HepG2 (cell line): ENCODE data around the gene MRPL38. TPM values are rescaled to one million over a fixed set of nuclear protein-coding genes. Genes with fewer than 3 reads are reported as not detected.
A peak's percentile ranks its signal among the peaks of the same experiment; 100 is the strongest.

ENCODE experiments used
- AGO2 ChIP-seq: fragments of 200-400 bp; formaldehyde crosslinking; optimal IDR thresholded peaks from 2 replicates; pipeline ENCODE3; 2017; ENCODE audit warnings: mild to moderate bottlenecking, low read depth, low read length, moderate library complexity
- ARNTL ChIP-seq: sonication (generic); formaldehyde crosslinking; IDR thresholded peaks from 2 replicates; pipeline ENCODE4 v1.4.0; 2020; ENCODE audit warnings: mild to moderate bottlenecking, missing genetic modification reagents
- DMAP1 ChIP-seq: IDR thresholded peaks from 2 replicates; pipeline ENCODE4 v1.6.1; 2016
- FOXA3 ChIP-seq: IDR thresholded peaks from 2 replicates; pipeline ENCODE4 v1.6.1; 2016; ENCODE audit warnings: missing genetic modification reagents, missing compliant biosample characterization
- HCFC1 ChIP-seq: fragments of 150-350 bp; IDR thresholded peaks from 2 replicates; pipeline ENCODE4 v1.6.1; 2014; ENCODE audit warnings: low read depth, low read length
- HNRNPK ChIP-seq: fragments of 200-400 bp; formaldehyde crosslinking; IDR thresholded peaks from 2 replicates; pipeline ENCODE4 v1.6.1; 2018; ENCODE audit warnings: low read length, low read depth, moderate library complexity, mild to moderate bottlenecking; ENCODE audit not compliant: poor library complexity, severe bottlenecking
- KDM6A ChIP-seq: IDR thresholded peaks from 2 replicates; pipeline ENCODE4 v1.6.1; 2016; ENCODE audit warnings: low read depth
- KLF16 ChIP-seq, 2 experiments: sonication (generic) in 1 of 2; formaldehyde crosslinking in 1 of 2; IDR thresholded peaks; 2 replicates each; pipeline versions ENCODE4 v1.6.1 to v1.8.0; 2016 to 2023; ENCODE audit warnings: missing genetic modification reagents in 2 of 2, missing compliant biosample characterization in 1 of 2
- MBNL3 ChIP-seq: fragments of 250-450 bp; sonication (Bioruptor Pico); conservative IDR thresholded peaks from 2 replicates; pipeline ENCODE4 v1.8.0; 2022; ENCODE audit warnings: mild to moderate bottlenecking, inconsistent platforms
- PITX1 ChIP-seq: sonication (generic); formaldehyde crosslinking; IDR thresholded peaks from 2 replicates; pipeline ENCODE4 v1.5.1; 2020; ENCODE audit warnings: mild to moderate bottlenecking, missing genetic modification reagents
- PRPF4 ChIP-seq: fragments of 200-400 bp; formaldehyde crosslinking; IDR thresholded peaks from 2 replicates; pipeline ENCODE4 v1.6.1; 2016; ENCODE audit warnings: low read length, low read depth; ENCODE audit not compliant: poor library complexity, severe bottlenecking
- RAD21 ChIP-seq: fragments of 450-650 bp; formaldehyde crosslinking; IDR thresholded peaks from 2 replicates; pipeline ENCODE4 v1.5.0; 2020; ENCODE audit warnings: mild to moderate bottlenecking
- SIN3A ChIP-seq: IDR thresholded peaks from 2 replicates; pipeline ENCODE4 v1.6.1; 2011; ENCODE audit warnings: low read depth, mild to moderate bottlenecking, control low read depth, low read length, borderline replicate concordance
- ZNF160 ChIP-seq: sonication (generic); formaldehyde crosslinking; IDR thresholded peaks from 2 replicates; pipeline ENCODE4 v1.8.0; 2022; ENCODE audit warnings: mild to moderate bottlenecking, inconsistent platforms, missing genetic modification reagents
- ZNF432 ChIP-seq: sonication (generic); formaldehyde crosslinking; IDR thresholded peaks from 2 replicates; pipeline ENCODE4 v1.5.0; 2020; ENCODE audit warnings: missing genetic modification reagents, mild to moderate bottlenecking, borderline replicate concordance
- ZNF672 ChIP-seq: sonication (generic); formaldehyde crosslinking; IDR thresholded peaks from 2 replicates; pipeline ENCODE4 v1.8.1; 2022; ENCODE audit warnings: missing genetic modification reagents
- ZNF678 ChIP-seq: sonication (generic); formaldehyde crosslinking; IDR thresholded peaks from 2 replicates; pipeline ENCODE4 v1.4.0; 2020; ENCODE audit warnings: mild to moderate bottlenecking, missing genetic modification reagents
- ZSCAN29 ChIP-seq: sonication (generic); formaldehyde crosslinking; conservative IDR thresholded peaks from 2 replicates; pipeline ENCODE4 v1.4.0; 2020; ENCODE audit warnings: mild to moderate bottlenecking, missing genetic modification reagents
- polyA plus RNA-seq, 8 experiments: library from polyadenylated mRNA; depleted of rRNA in 3 of 8; stranded (reverse) in 7 of 8; unstranded in 1 of 8; fragments of >200 nt; fragmentation: Illumina TruSeq in 4 of 8; extraction: Trizol in 4 of 8; gene quantifications; 2 replicates each; pipeline versions ENCODE4 v1.2.1 to v1.2.3, GENCODE V29; 2011 to 2016; ENCODE audit warnings: low read depth in 4 of 8, missing spikeins in 1 of 8, mixed read lengths in 1 of 8; ENCODE audit not compliant: insufficient read depth in 1 of 8
- total RNA-seq, 5 experiments: library from RNA; depleted of rRNA; stranded (reverse); fragments of >200 nt; fragmentation: Illumina TruSeq; extraction: Trizol; gene quantifications; 2 replicates each; pipeline ENCODE4 v1.2.3, GENCODE V29; 2016; ENCODE audit warnings: low read depth in 1 of 5
- TF ChIP-seq, protein P1 (sequence below): sonication (generic); formaldehyde crosslinking; conservative IDR thresholded peaks from 2 replicates; pipeline ENCODE4 v1.4.0; 2020; ENCODE audit warnings: missing genetic modification reagents
- TF ChIP-seq, protein P2 (sequence below): sonication (generic); formaldehyde crosslinking; IDR thresholded peaks from 2 replicates; pipeline ENCODE4 v1.4.0; 2020; ENCODE audit warnings: missing genetic modification reagents
- TF ChIP-seq, protein P3 (sequence below): sonication (generic); formaldehyde crosslinking; IDR thresholded peaks from 2 replicates; pipeline ENCODE4 v1.8.1; 2023; ENCODE audit warnings: mild to moderate bottlenecking, missing genetic modification reagents
- TF ChIP-seq, protein P4 (sequence below): sonication (generic); formaldehyde crosslinking; IDR thresholded peaks from 2 replicates; pipeline ENCODE4 v1.8.1; 2023; ENCODE audit warnings: missing genetic modification reagents, mild to moderate bottlenecking, borderline replicate concordance
- TF ChIP-seq, protein P5 (sequence below): sonication (generic); formaldehyde crosslinking; IDR thresholded peaks from 2 replicates; pipeline ENCODE4 v1.5.0; 2020; ENCODE audit warnings: mild to moderate bottlenecking, missing genetic modification reagents

MRPL38 gene
- total and polyA plus RNA-seq, 2 of the 13 experiments (the other 11 are each of a cell fraction or from before 2014, with no cell fraction given), result 83.7 to 125 TPM

DNA sequence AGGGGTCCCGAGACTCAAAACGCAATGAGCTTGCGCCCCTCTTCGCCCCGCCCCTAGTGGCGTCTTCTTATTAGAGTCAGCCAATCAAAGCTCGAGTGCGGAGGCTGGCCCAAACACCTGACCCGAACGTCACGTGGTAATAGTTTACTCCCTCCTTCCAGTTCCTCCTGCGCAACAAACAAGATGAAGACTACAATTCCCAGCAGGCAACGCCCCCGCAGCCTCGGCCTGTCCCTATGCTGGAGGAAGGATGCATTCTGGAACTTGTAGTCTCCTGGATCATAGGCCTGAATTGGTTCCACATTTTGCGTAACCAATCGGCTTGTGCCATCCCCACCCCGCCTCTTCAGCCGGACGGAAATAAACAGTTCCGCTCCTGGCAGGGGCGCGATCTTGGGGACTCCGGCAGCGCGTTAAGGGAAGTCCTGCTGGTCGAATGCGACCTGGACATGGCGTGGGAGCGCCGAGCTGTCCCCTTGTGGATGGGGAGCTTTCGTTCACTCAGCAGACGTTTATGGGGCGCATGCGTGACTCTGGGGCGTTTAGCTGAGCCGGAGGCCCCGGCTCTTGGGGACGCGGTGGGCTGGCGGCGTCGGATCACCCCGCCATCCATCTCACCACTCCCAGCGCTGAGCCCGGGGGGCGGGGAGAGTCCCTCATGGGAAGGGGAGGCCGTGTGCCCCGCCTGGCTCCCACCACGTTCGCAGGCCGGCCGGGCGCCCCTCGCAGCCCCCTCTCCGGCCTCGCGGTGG lies 49.2 kb downstream of the MRPL38 start, which contains the start of gene WBP2 (continued):
- TF ChIP-seq, protein P1, sequence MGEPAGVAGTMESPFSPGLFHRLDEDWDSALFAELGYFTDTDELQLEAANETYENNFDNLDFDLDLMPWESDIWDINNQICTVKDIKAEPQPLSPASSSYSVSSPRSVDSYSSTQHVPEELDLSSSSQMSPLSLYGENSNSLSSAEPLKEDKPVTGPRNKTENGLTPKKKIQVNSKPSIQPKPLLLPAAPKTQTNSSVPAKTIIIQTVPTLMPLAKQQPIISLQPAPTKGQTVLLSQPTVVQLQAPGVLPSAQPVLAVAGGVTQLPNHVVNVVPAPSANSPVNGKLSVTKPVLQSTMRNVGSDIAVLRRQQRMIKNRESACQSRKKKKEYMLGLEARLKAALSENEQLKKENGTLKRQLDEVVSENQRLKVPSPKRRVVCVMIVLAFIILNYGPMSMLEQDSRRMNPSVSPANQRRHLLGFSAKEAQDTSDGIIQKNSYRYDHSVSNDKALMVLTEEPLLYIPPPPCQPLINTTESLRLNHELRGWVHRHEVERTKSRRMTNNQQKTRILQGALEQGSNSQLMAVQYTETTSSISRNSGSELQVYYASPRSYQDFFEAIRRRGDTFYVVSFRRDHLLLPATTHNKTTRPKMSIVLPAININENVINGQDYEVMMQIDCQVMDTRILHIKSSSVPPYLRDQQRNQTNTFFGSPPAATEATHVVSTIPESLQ (CRISPR knock-in tag), result 0 out of 2 replicates have a peak, but pooled peaks have one; percentile 43
- no peak for TF ChIP-seq KDM6A (CRISPR knock-in tag)
- no peak for TF ChIP-seq ZNF432 (CRISPR knock-in tag)
- peak; percentile 68 for TF ChIP-seq FOXA3
- peak; percentile 92 for TF ChIP-seq ZNF160 (CRISPR knock-in tag)
- TF ChIP-seq, protein P2, sequence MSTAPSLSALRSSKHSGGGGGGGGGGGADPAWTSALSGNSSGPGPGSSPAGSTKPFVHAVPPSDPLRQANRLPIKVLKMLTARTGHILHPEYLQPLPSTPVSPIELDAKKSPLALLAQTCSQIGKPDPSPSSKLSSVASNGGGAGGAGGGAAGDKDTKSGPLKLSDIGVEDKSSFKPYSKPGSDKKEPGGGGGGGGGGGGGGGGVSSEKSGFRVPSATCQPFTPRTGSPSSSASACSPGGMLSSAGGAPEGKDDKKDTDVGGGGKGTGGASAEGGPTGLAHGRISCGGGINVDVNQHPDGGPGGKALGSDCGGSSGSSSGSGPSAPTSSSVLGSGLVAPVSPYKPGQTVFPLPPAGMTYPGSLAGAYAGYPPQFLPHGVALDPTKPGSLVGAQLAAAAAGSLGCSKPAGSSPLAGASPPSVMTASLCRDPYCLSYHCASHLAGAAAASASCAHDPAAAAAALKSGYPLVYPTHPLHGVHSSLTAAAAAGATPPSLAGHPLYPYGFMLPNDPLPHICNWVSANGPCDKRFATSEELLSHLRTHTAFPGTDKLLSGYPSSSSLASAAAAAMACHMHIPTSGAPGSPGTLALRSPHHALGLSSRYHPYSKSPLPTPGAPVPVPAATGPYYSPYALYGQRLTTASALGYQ, result peak; percentile 69; the same call in 1 of the 2 replicates
- no peak; the same call in 1 of the 2 replicates for TF ChIP-seq PITX1 (CRISPR knock-in tag)
- TF ChIP-seq RAD21 (CRISPR knock-in tag), result peak; percentile 90
- peak; percentile 25 for TF ChIP-seq HNRNPK
- TF ChIP-seq, protein P3, sequence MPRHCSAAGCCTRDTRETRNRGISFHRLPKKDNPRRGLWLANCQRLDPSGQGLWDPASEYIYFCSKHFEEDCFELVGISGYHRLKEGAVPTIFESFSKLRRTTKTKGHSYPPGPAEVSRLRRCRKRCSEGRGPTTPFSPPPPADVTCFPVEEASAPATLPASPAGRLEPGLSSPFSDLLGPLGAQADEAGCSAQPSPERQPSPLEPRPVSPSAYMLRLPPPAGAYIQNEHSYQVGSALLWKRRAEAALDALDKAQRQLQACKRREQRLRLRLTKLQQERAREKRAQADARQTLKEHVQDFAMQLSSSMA (CRISPR knock-in tag), result no peak
- TF ChIP-seq SIN3A, result peak; percentile 91
- TF ChIP-seq ARNTL (CRISPR knock-in tag), result peak; percentile 94; the same call in 1 of the 2 replicates
- TF ChIP-seq, protein P4, sequence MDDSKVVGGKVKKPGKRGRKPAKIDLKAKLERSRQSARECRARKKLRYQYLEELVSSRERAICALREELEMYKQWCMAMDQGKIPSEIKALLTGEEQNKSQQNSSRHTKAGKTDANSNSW (CRISPR knock-in tag), result no peak; the same call in 1 of the 2 replicates
- 0 out of 2 replicates have a peak, but pooled peaks have one; percentile 62 for TF ChIP-seq ZNF678 (CRISPR knock-in tag)
- no peak for TF ChIP-seq MBNL3
- TF ChIP-seq PRPF4, result no peak
- TF ChIP-seq DMAP1 (CRISPR knock-in tag), result peak; percentile 82; the same call in 1 of the 2 replicates
- TF ChIP-seq, protein P5, sequence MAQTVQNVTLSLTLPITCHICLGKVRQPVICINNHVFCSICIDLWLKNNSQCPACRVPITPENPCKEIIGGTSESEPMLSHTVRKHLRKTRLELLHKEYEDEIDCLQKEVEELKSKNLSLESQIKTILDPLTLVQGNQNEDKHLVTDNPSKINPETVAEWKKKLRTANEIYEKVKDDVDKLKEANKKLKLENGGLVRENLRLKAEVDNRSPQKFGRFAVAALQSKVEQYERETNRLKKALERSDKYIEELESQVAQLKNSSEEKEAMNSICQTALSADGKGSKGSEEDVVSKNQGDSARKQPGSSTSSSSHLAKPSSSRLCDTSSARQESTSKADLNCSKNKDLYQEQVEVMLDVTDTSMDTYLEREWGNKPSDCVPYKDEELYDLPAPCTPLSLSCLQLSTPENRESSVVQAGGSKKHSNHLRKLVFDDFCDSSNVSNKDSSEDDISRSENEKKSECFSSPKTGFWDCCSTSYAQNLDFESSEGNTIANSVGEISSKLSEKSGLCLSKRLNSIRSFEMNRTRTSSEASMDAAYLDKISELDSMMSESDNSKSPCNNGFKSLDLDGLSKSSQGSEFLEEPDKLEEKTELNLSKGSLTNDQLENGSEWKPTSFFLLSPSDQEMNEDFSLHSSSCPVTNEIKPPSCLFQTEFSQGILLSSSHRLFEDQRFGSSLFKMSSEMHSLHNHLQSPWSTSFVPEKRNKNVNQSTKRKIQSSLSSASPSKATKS (CRISPR knock-in tag), result no peak; the same call in 1 of the 2 replicates
- TF ChIP-seq HCFC1, result peak; percentile 100
- peak; percentile 97 for TF ChIP-seq AGO2
- peak; percentile 85; the same call in 1 of the 2 replicates for TF ChIP-seq ZSCAN29
- peak in 1 of 2 experiments; percentile 90; a peak in 2 of 4 replicates for TF ChIP-seq KLF16 (CRISPR knock-in tag; IDR thresholded peaks at IDR 0.05)
- no peak for TF ChIP-seq ZNF672 (CRISPR knock-in tag)
